ENCODE data around the gene CCDC30.
"Not testable (repeated sequence)": the region's sequence is repeated elsewhere in the genome, so short reads cannot be mapped to it uniquely, and the experiment has no call there.

Gene CCDC30

GRCh38 chr1:42453386-42453785 lies 9.7 kb upstream of the CCDC30 start:
- DNase-seq (ENCODE audit: low read depth), result no peak

- no peak for DNase-seq (ENCODE audit: low read depth)
Measured at GRCh38 chr1:42454403-42454802, 8.7 kb upstream of the CCDC30 start.

GRCh38 chr1:42456010-42456753 lies 6.9 kb upstream of the CCDC30 start, which contains the start of the genes PPCS and ZMYND12:
PPCS (plus strand) TSS chr1:42456543; CDS start chr1:42456566, 23 bp downstream.
ZMYND12 (minus strand) TSS chr1:42456022; CDS start chr1:42455997, 25 bp downstream.
- DNase-seq (ENCODE audit: low read depth), result peak; percentile 89

GRCh38 chr1:42456754-42457089 lies 6.4 kb upstream of the CCDC30 start:
- peak; percentile 27 for DNase-seq (ENCODE audit: low read depth)

- no peak for DNase-seq (ENCODE audit: low read depth)
Measured at GRCh38 chr1:42461196-42461595, 1.9 kb upstream of the CCDC30 start.

GRCh38 chr1:42463921-42464320 lies 835 bp downstream of the CCDC30 start:
- no peak for DNase-seq (ENCODE audit: low read depth)

- no peak for DNase-seq (ENCODE audit: low read depth)
Measured at GRCh38 chr1:42466030-42466429, 2.9 kb downstream of the CCDC30 start.

GRCh38 chr1:42469727-42470126 lies 6.6 kb downstream of the CCDC30 start:
- DNase-seq (ENCODE audit: low read depth), result no peak

- no peak for DNase-seq (ENCODE audit: low read depth)
Measured at GRCh38 chr1:42476605-42477004, 13.5 kb downstream of the CCDC30 start.

- not testable (repeated sequence) for DNase-seq (ENCODE audit: low read depth)
Measured at GRCh38 chr1:42477354-42477753, 14.3 kb downstream of the CCDC30 start.

GRCh38 chr1:42477775-42478174 lies 14.7 kb downstream of the CCDC30 start:
- DNase-seq (ENCODE audit: low read depth), result no peak

- no peak for DNase-seq (ENCODE audit: low read depth)
Measured at GRCh38 chr1:42479621-42480020, 16.5 kb downstream of the CCDC30 start.

GRCh38 chr1:42480921-42481320 lies 17.8 kb downstream of the CCDC30 start:
- DNase-seq (ENCODE audit: low read depth), result no peak

GRCh38 chr1:42482635-42483153 lies 19.6 kb downstream of the CCDC30 start:
- DNase-seq (ENCODE audit: low read depth), result no peak

GRCh38 chr1:42484382-42484781 lies 21.3 kb downstream of the CCDC30 start:
- DNase-seq (ENCODE audit: low read depth), result no peak

- DNase-seq (ENCODE audit: low read depth), result no peak
Measured at GRCh38 chr1:42490237-42490636, 27.2 kb downstream of the CCDC30 start.

GRCh38 chr1:42502031-42502430 lies 38.9 kb downstream of the CCDC30 start:
- DNase-seq (ENCODE audit: low read depth), result not testable (repeated sequence)

- no peak for DNase-seq (ENCODE audit: low read depth)
Measured at GRCh38 chr1:42504535-42505128, 41.5 kb downstream of the CCDC30 start.

GRCh38 chr1:42506576-42506975 lies 43.5 kb downstream of the CCDC30 start:
- no peak for DNase-seq (ENCODE audit: low read depth)

- DNase-seq (ENCODE audit: low read depth), result not testable (repeated sequence)
Measured at GRCh38 chr1:42511581-42512155, 48.6 kb downstream of the CCDC30 start.

GRCh38 chr1:42518908-42519307 lies 55.8 kb downstream of the CCDC30 start:
- DNase-seq (ENCODE audit: low read depth), result no peak

GRCh38 chr1:42523171-42523570 lies 60.1 kb downstream of the CCDC30 start:
- DNase-seq (ENCODE audit: low read depth), result no peak

GRCh38 chr1:42524330-42524729 lies 61.2 kb downstream of the CCDC30 start:
- no peak for DNase-seq (ENCODE audit: low read depth)

All from stimulated activated CD8-positive, alpha-beta memory T cell treated with anti-CD3 and anti-CD28 coated beads, Interleukin-15, amount 100 ng/mL, for 24 hours (primary cell).